NCI-H345 treated with DMSO at 0.1 percent for 48 hours (cell line): ENCODE measurements around the gene PSRC1.
"Not testable (repeated sequence)": the region's sequence is repeated elsewhere in the genome, so short reads cannot be mapped to it uniquely, and the experiment has no call there.

Experiments
- DNase-seq: peaks from one replicate; lab custom pipeline; 2025; ENCODE audit not compliant: unreplicated experiment; lab: John Stamatoyannopoulos, UW

PSRC1 gene

DNA sequence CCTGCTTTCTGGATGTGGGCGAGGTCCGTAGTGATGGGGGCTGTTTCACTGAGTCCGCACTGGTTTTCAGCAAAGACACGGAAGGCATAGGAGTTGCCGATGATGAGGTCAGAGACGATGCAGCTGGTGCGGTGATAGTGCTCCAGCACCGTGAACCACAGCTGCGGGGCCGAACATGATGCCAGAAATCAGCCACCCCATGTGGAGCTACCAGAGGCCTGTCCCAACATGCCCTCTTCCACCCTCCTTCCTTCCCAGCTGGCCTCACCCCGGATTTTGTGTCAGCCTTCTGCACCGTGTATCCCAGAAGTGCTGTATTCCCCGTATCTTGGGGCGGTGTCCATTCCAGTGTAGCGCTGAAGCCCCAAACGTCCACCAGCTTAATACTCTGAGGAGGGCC lies 13.8 kb upstream of the PSRC1 start:
- no peak for DNase-seq

DNA sequence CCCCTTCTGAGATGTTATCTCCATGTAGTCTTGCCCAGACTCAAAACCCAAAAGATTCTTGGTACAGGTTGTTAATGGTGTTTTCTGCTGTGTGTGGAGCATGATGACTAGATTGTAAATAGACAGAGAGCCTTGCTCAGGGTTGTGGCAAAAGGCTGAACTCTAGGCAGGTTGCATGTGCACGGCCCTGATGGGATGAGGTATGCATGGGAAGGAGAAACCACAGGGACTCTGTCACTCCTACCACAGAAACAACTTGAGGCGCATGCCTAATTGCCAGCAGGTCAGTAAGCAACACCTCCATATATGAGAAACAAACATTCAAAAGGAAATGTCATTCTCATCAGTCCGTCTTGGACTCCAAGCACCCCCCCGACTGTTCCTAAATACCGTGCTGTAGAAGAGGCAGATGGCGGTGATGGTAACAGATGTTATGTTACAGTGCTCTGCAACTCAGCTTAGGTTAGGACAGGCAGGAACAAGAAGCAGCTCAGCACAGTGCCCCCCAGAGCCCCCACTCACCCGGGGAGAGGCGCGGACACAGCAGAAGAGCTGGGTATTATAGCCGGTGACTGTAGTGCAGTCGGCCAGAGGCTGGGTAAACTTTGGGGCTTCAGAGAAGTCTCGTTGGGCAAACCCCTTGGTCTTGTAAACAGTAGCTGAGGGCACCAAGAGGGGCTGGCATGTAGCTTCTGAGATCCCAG lies 12.9 kb upstream of the PSRC1 start:
- no peak for DNase-seq

DNA sequence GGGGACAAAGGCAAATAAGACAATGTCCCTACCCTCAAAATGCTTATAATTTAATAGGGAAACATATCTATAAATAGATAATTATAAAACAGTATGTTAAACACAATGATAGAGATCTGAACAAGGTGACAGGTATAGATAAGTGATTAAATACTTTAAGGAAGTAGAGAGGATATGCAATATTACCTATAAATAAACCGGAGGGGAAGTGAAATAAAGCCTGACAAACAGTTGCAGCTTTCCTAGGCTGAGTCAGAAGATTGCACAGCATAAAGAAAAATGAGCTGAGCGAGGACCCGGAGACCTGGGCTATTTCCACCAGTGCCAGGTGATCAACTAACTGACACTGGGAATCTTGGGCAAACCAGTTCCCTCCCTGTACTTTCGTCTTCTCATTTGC lies 11.5 kb upstream of the PSRC1 start:
- DNase-seq: no peak

DNA sequence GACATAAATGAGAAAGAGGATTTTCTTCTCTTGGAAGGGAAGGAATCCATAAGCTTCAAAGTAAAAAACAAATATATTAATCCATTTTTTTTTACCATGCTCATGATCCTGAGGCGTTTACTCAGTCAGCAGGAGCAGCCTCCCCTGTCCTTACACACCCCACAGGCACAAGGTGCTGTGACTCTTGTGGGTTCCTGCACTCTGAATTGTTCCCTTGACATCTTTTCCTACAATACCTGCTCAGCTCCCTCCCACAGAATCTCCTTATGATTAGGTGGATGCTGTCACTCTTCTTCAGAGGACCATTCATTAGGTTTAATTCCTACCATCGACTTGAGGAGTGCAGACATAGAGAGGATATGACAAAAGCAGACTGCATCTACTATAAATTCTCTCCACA lies 10.1 kb upstream of the PSRC1 start:
- DNase-seq: no peak

DNA sequence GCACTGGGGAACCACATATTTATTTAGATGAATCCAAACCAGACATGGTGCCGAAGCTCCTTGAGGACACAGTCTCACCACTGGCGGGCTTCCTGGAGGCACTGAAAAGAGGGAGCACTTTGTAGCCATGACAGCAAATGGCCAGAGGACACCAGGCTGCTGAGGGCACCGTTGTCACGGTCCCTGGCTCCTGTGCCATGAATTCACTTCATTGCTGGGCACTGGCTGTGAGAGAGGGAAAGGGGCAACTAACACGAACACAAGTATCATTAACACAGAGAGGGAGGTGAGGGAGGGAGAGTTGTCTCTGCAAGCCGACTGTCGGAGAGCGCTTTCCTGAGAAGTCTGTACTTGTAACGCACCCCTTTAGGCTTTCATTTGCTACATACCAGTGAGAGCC lies 9.4 kb upstream of the PSRC1 start:
- no peak for DNase-seq

DNA sequence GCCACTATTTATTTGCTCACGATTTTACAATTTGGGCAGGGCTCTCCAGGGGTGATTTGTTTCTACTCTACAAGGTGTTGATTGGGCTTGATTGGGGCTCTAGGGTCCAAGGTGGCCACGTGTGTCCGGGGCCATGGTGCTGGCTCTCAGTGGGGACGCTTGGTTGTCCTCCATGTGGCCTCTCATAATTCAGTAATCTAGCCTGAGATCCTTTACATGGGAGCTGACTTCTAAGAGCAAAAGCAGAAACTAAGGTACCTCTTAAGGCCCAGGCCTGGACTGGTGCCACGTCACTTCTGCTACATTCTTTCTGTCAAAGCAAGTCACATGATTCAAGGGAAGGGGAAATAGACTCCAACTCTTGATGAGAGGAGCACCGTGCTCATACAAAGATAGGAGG lies 8.1 kb upstream of the PSRC1 start:
- no peak for DNase-seq

DNA sequence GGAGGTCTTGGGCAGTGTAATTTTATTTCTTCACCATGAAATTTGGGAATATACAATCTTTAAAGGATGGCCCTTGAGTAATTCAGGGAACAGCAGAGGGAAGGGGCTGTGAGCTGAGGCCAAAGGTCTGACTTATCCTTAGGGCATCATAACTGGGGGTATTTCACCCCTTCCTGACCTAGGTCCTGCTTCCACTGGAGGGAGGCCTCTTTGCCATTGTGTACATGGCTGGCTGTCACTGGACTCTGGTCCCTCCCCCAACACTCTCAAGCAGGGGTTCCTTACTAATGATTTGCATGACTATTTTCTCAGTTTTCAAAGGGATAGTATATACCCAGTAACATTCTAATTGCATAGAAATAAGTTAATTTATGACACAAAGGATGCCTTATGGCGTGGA lies 7.2 kb upstream of the PSRC1 start:
- DNase-seq: no peak

DNA sequence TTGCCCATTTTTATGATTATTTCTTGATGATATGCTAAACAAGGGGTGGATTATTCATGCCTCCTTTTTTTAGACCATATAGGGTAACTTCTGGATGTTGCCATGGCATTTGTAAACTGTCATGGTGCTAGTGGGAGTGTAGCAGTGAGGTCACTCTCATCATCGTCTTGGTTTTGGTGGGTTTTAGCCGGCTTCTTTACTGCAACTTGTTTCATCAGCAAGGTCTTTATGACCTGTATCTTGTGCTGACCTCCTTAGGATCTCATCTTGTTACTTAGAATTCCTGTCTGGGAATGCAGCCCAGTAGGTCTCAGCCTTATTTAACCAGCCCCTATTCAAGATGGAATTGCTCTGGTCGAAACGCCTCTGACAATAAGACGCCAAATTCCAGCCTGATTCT lies 3.8 kb upstream of the PSRC1 start:
- DNase-seq: not testable (repeated sequence)

DNA sequence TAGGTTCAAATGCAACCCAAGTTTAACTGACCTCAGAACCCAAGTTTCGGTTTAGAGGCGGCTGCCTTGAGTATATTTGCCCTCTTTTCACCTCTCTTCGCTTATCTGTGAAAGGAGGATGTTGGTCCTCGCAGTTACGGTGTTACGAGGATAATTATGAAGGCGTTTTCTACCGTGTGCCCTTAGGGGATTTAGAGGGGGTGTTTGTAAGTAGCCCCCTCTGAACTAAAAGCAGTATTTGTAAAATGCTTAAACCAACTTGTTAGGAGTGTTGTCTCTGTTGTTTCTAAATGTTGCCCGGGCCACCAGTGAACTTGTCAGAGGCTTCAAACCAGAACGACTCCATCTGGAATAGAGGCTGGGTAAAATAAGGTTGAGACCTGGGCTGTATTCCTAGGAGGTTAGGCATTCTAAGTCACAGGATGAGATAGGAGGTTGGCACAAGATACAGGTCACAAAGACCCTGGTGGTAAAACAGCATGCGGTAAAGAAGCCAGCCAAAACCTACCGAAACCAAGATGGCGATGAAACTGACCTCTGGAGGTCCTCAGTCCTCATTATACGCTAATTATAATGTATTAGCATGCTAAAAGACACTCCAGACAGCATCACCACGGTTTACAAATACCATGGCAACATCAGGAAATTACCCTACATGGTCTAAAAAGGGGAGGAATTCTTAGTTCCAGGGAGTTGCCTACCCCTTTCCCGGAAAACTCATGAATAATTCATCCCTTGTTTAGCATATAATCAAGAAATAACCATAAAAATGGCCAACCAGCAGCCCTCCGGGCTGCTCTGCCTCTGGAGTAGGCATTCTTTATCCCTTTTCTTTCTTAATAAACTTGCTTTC lies 1.0 kb upstream of the PSRC1 start:
- no peak for DNase-seq

DNA sequence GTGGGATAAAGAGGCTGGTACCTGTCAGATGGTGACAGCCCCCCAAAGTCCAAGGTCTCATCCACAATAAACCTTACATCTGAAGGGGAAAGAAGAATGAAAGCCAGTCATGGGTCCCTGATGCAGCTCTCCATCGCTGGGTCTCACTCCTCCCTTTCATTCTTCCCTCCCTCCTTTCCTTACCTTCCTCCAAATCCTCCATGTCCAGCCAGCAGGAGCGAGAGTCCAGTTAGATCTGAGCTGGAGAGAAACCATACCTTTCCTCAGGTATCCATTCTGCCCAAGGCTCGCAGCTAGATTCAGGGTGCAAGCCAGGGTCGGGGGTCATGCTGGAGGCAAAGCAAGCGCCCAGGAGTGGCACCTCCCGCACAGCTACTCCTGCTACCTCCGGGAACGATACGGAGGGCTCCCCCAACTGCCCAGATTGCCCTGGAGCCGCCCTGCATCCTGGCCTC lies 421 bp downstream of the PSRC1 start:
- DNase-seq: no peak

DNA sequence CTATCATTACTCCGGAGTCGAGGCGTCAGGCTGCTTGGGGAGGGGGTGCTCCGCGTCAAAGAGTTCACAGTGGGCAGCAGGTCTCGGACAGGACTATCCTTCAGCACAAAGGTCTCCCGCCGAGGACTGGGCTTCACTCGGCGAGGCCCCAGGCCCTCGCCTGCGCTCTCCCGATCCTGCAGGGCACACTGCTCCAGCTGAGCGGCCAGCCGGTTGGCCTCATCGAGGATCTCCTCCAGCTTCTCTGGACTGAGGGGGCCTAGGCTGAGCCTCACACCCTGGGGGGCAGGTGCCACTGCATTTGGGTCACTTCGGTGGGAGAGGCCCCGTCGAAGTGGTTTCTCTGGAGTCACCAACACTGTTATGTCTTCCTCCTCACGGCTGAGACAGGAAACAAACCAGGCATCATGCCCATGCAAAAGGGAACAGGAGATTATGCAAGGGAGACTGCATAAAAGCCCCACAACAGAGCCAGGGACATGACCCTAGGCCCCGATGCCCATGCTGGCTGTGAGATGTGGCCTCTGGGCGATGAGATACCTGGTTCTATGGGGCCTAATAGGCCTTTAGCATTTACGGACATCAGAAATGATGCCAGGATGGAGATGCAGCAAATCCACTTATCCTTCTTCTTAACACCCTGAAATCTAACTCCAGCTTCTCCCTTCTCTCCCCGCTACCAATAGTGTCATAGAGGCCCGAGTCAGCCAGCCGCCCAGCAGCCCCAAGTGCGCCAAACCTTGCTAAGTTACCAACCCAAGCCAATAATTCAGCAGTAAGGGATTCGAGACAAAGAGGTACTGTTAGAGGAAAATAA lies 1.1 kb downstream of the PSRC1 start:
- DNase-seq: no peak

DNA sequence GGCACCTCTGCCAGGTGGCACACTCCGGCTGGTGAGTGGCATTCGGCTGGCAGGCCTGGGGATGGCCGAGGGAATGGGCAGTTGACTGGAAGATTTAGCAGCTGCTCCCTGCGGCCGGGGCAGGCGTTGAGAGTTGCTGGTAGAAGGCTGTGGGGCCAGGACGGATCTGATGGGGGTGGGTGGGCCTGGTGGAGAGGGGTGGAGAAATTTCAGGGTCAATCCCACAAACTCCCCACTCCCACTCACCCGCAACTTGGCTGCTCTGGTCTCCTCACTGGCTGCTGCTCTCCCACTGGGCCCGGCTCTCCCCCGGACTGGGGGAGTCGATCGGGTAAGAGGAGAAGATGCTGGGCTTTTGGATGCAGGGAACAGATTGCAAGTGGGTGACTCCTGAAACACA lies 2.1 kb downstream of the PSRC1 start:
- DNase-seq: no peak

DNA sequence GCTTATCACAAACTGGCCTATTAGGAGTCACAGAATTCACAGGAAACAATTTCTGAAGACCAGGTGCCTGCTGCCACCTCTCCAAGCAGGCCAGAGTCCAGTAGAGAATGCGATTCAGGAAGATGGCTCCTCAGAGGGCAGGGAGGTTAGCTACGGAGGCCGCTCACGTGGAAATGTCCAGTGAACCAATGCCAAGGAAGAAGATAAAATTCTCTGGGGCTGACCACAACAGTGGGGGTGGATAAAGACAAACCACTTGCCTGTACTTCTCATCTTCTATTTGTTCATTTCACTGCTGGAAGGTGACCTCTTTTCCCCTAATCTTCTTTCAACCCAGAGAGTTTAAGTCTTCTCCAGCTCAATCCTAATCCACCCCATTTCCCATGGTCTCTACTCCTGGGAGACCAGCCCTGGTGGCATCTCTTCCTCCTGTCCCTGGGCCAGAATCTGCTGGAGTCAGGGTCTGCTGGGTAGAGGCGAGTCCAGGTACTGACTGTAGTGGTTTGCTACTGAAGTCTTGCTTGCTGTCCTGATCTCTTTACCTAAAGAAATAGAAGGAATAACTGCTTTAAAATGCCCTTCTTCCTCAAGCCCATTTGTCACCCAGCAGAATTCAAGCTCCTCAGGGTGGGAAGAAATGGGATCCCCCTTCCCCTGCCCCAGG lies 3.2 kb downstream of the PSRC1 start:
- DNase-seq: no peak

DNA sequence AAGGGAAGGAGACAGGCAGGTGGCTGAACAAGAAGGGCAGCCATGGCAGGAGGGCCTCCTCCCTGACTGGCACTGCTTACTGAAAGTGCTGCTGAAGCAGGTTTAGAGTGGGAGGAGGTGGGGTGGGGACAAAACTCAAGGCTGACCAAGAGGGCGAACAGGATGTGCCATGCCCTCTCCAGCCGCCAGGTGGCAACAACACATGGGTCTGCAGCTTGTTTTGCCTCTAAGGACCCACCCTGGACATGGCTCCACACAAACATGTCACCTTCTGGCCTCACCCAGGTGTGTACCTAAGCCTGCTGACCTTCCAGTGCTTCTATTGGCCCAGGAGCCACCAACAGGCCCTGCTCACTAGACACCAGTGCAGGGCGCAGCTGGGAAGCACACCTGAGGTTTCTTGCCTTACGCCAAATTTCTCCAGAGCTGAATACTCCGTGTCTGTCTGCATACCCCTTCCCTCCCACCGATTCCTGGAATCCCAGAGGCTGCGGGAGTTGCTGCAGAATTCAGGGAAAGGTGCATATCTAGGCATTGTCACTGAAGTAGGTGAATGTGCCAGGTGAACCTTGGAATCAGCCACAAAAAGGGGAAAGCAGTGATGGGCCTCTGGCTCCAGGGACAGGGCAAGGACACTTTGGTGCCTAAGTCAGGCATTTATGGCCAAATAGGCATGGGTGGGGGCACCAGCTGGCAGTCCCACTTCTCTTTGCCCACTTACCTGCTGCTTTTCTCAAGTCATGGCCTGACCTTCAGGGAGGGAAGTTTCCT lies 5.3 kb downstream of the PSRC1 start:
- DNase-seq: peak; percentile 30

DNA sequence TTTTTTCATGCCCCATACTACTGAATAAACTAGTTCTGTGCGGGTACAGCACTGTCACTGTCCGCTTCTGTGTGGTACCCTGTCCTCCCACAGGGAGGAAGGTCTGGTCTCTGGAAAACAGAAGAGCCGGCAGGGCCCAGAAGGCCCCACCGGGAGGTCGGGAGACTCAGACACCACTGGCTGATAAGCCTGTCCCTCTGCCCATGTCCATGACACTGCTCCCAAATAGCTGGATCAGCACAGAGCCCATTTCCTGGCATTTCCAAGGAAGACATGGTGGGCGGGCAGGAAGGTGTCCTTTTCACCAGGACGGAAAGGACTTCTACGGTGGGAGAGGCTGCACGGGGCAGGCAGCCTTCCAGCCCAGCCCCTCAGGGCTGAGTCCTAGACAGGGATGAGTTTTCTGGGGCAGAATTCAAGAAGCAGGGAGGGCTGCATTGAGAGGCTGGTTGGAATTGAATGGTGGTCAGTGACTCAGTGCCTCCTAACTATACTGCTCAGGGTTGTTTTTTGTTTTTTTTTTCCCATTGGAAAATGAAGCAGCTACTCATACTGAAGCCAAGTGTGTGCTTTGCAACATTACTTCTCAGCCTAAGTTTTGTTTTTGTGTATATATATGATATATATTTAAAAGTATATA lies 7.1 kb downstream of the PSRC1 start:
- DNase-seq: no peak

DNA sequence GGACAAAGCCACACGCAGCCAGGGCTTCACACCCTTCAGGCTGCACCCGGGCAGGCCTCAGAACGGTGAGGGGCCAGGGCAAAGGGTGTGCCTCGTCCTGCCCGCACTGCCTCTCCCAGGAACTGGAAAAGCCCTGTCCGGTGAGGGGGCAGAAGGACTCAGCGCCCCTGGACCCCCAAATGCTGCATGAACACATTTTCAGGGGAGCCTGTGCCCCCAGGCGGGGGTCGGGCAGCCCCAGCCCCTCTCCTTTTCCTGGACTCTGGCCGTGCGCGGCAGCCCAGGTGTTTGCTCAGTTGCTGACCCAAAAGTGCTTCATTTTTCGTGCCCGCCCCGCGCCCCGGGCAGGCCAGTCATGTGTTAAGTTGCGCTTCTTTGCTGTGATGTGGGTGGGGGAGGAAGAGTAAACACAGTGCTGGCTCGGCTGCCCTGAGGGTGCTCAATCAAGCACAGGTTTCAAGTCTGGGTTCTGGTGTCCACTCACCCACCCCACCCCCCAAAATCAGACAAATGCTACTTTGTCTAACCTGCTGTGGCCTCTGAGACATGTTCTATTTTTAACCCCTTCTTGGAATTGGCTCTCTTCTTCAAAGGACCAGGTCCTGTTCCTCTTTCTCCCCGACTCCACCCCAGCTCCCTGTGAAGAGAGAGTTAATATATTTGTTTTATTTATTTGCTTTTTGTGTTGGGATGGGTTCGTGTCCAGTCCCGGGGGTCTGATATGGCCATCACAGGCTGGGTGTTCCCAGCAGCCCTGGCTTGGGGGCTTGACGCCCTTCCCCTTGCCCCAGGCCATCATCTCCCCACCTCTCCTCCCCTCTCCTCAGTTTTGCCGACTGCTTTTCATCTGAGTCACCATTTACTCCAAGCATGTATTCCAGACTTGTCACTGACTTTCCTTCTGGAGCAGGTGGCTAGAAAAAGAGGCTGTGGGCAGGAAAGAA lies 8.1 kb downstream of the PSRC1 start:
- peak; percentile 22 for DNase-seq

DNA sequence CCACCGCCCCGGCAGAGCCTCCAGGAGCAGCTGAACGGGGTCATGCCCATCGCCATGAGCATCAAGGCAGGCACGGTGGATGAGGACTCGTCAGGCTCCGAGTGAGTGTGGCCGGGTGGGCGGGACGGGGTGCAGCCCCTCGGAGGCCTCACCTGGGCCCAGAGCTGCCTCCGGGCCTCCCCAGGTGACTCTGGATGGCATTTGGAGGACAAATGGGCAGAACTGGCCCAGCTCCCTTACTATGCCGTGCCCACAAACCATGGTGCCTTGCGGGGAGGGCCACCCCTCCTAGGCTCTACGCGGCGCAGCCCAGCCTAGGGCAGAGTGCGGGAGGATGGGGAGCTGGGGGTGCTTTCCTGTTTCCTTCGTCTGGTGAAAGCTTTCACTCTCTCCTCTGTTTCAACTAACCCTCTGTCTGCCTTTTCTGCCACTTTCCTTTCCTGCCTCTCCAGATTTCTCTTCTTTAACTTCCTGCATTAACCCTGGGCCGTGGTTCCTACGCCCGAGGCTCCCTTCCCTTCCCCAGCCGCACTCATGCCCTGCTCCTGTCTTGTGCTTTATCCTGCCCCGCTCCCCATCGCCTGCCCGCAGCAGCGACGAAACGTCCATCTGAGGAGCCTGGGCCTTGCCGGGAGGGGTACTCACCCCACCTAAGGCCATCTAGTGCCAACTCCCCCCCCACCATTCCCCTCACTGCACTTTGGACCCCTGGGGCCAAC lies 9.2 kb downstream of the PSRC1 start:
- DNase-seq: no peak
